Activated naive CD4-positive, alpha-beta T cell (primary cell): Measurements from ENCODE around the gene PERP.

ENCODE experiments used
- DNase-seq, 4 experiments: peaks; one replicate each; lab custom pipeline; 2025; lab: John Stamatoyannopoulos, UW

The PERP gene

GRCh38 chr6:138044972-138045371 is 62.2 kb downstream of the PERP start:
- DNase-seq, result no peak

GRCh38 chr6:138044458-138044857 is 62.8 kb downstream of the PERP start:
- DNase-seq, result no peak
